OCI-LY1 (cell line): Measurements from ENCODE around the gene ATP11A.
"Not testable (repeated sequence)": the region's sequence is repeated elsewhere in the genome, so short reads cannot be mapped to it uniquely, and the experiment has no call there.

Source experiments
- H2AFZ ChIP-seq: fragments of 200-600 bp; sonication (generic), shearing (Covaris generic); 2 replicates; pipeline ENCODE4 v1.6.0; 2014; ENCODE audit warnings: antibody characterized with exemption, mild to moderate bottlenecking, low read length
- H3F3A ChIP-seq: fragments of 200-600 bp; sonication (generic), shearing (Covaris generic); 2 replicates; pipeline ENCODE4 v1.6.0; 2014; ENCODE audit warnings: mild to moderate bottlenecking, antibody characterized with exemption, low read length, moderate library complexity; ENCODE audit not compliant: insufficient read depth
- H3K27ac ChIP-seq: fragments of 200-600 bp; sonication (generic); 2 replicates; pipeline ENCODE4 v1.5.1; 2014; ENCODE audit warnings: low read length, mixed run types, mild to moderate bottlenecking, low read depth; ENCODE audit not compliant: poor library complexity, severe bottlenecking
- H3K27me3 ChIP-seq: fragments of 200-600 bp; sonication (generic); 2 replicates; pipeline ENCODE4 v1.6.0; 2014; ENCODE audit warnings: antibody characterized with exemption, mild to moderate bottlenecking, low read length, moderate library complexity; ENCODE audit not compliant: insufficient read depth
- H3K36me3 ChIP-seq: fragments of 200-600 bp; sonication (generic); 2 replicates; pipeline ENCODE4 v1.6.1; 2014; ENCODE audit warnings: mild to moderate bottlenecking, antibody characterized with exemption, low read length, moderate library complexity, mixed read lengths; ENCODE audit not compliant: insufficient read depth
- H3K4me1 ChIP-seq: fragments of 200-600 bp; sonication (generic); 2 replicates; pipeline ENCODE4 v1.5.1; 2014; ENCODE audit warnings: mild to moderate bottlenecking, low read length, moderate library complexity; ENCODE audit not compliant: insufficient read depth, severe bottlenecking
- H3K4me2 ChIP-seq: fragments of 200-600 bp; sonication (generic), shearing (Covaris generic); 2 replicates; pipeline ENCODE4 v1.6.1; 2014; ENCODE audit warnings: low read length
- H3K4me3 ChIP-seq: fragments of 200-600 bp; sonication (generic); 2 replicates; pipeline ENCODE4 v1.5.1; 2014; ENCODE audit warnings: low read length, low read depth, mild to moderate bottlenecking, mixed read lengths; ENCODE audit not compliant: poor library complexity, severe bottlenecking
- H3K79me2 ChIP-seq: fragments of 200-600 bp; shearing (Covaris generic); 2 replicates; pipeline ENCODE4 v1.6.1; 2016; ENCODE audit warnings: mixed run types, low read length, mixed read lengths; ENCODE audit not compliant: insufficient read depth
- H3K9ac ChIP-seq: fragments of 200-600 bp; sonication (generic), shearing (Covaris generic); 2 replicates; pipeline ENCODE4 v1.6.1; 2014; ENCODE audit warnings: mild to moderate bottlenecking, low read length, mixed read lengths
- H3K9me2 ChIP-seq: fragments of 200-600 bp; sonication (generic), shearing (Covaris generic); 2 replicates; pipeline ENCODE4 v1.6.1; 2014; ENCODE audit warnings: low read depth, mild to moderate bottlenecking, low read length, mixed read lengths
- H3K9me3 ChIP-seq: fragments of 200-600 bp; shearing (Covaris generic); 2 replicates; pipeline ENCODE4 v1.6.1; 2014; ENCODE audit warnings: low read length, mixed read lengths
- H4K20me1 ChIP-seq: fragments of 200-600 bp; sonication (generic), shearing (Covaris generic); 2 replicates; pipeline ENCODE4 v1.6.0; 2016; ENCODE audit warnings: mild to moderate bottlenecking, low read length; ENCODE audit not compliant: insufficient read depth
- EZH2 ChIP-seq: fragments of 200-600 bp; sonication (generic), shearing (Covaris generic); IDR thresholded peaks from 2 replicates; pipeline ENCODE4 v1.8.0; 2017; ENCODE audit warnings: borderline replicate concordance, mixed run types, mild to moderate bottlenecking, antibody characterized with exemption, low read length, moderate library complexity, mixed read lengths
- TF ChIP-seq, protein P1 (sequence below): fragments of 200-600 bp; sonication (generic), shearing (Covaris generic); IDR thresholded peaks from 2 replicates; pipeline ENCODE4 v1.5.1; 2017; ENCODE audit warnings: mild to moderate bottlenecking, antibody characterized with exemption, low read length, moderate library complexity, mixed read lengths

The ATP11A gene

DNA sequence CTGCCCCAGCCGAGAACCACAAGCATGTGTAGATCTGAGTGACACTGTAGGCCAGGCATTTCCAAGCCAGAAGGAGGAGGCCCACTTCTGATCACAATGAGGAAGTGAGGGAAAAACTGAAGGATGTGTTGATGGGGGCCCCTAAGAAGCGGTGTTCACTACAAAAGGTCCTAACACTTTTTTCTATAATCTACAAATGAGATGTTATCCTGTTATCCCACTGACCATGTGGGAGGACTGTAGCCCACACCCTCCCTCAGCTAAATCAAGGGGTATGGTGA lies 180.2 kb downstream of the ATP11A start:
- no peak overlapping the region for H3K4me2 ChIP-seq
- no peak overlapping the region for H3K4me3 ChIP-seq
- H3F3A ChIP-seq: no peaks in the 10 kb centered on the region
- H3K9me2 ChIP-seq: no peaks in the 10 kb centered on the region
- H3K79me2 ChIP-seq: no peaks in the 10 kb centered on the region
- H3K27ac ChIP-seq: no peak overlapping the region
- peaks cover 21% of the 10 kb centered on the region for H3K4me1 ChIP-seq
- H3K9ac ChIP-seq: no peak overlapping the region
- no peaks in the 10 kb centered on the region for H3K36me3 ChIP-seq
- H4K20me1 ChIP-seq: no peaks in the 10 kb centered on the region
- no peaks in the 10 kb centered on the region for H3K9me3 ChIP-seq
- H2AFZ ChIP-seq: no peak overlapping the region
- H3K27me3 ChIP-seq: no peaks in the 10 kb centered on the region
- TF ChIP-seq, protein P1, sequence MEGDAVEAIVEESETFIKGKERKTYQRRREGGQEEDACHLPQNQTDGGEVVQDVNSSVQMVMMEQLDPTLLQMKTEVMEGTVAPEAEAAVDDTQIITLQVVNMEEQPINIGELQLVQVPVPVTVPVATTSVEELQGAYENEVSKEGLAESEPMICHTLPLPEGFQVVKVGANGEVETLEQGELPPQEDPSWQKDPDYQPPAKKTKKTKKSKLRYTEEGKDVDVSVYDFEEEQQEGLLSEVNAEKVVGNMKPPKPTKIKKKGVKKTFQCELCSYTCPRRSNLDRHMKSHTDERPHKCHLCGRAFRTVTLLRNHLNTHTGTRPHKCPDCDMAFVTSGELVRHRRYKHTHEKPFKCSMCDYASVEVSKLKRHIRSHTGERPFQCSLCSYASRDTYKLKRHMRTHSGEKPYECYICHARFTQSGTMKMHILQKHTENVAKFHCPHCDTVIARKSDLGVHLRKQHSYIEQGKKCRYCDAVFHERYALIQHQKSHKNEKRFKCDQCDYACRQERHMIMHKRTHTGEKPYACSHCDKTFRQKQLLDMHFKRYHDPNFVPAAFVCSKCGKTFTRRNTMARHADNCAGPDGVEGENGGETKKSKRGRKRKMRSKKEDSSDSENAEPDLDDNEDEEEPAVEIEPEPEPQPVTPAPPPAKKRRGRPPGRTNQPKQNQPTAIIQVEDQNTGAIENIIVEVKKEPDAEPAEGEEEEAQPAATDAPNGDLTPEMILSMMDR: no peak
- TF ChIP-seq EZH2: no peak

DNA sequence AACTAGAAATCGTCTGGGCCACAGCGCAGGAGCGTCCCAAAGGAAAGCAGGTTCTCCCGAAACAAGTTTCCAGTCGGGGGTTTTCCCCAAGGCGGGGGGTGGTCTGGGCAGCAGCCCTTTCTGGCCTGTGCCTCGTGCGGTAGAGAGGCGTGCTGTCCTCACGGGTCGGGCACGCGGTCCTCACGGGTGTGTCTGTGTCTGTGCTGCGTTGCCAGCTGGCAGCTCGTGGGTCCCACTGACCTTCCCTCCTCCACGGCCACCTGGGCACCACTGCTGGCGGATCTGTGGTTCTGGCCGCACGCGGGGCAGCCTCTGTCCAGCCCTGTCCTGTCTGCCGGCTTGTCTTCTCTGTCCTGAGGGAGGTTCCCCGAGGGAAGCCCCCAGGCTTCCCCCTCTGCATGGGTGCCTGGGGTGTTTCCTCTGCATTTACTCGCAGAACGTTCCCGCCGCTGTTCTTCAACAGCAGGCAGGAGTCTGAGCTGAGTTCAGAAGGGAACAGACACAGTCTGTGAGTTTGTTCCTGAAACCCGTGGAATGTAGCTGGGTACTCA lies 181.0 kb downstream of the ATP11A start:
- Histone ChIP-seq H3F3A (no peaks in the 10 kb centered on the region), H4K20me1 (no peaks in the 10 kb centered on the region), H3K27ac (no peak overlapping the region), H3K36me3 (no peaks in the 10 kb centered on the region), H3K9me3 (no peaks in the 10 kb centered on the region), H3K4me1 (peaks cover 21% of the 10 kb centered on the region), H3K4me3 (no peak overlapping the region), H3K27me3 (no peaks in the 10 kb centered on the region), H3K9ac (no peak overlapping the region), H3K9me2 (no peaks in the 10 kb centered on the region), H2AFZ (no peak overlapping the region), H3K4me2 (no peak overlapping the region), H3K79me2 (no peaks in the 10 kb centered on the region)
- TF ChIP-seq, protein P1: no peak
- TF ChIP-seq EZH2: no peak

GRCh38 chr13:112871742-112872141 lies 181.9 kb downstream of the ATP11A start:
- Histone ChIP-seq H3F3A (no peaks in the 10 kb centered on the region), H3K9ac (no peak overlapping the region), H3K4me3 (no peak overlapping the region), H3K9me2 (no peaks in the 10 kb centered on the region), H2AFZ (no peak overlapping the region), H3K79me2 (no peaks in the 10 kb centered on the region), H3K4me1 (peaks cover 21% of the 10 kb centered on the region), H3K36me3 (no peaks in the 10 kb centered on the region), H3K27me3 (no peaks in the 10 kb centered on the region), H3K27ac (no peak overlapping the region), H3K4me2 (no peak overlapping the region; the same call in 1 of the 2 replicates), H3K9me3 (no peaks in the 10 kb centered on the region), H4K20me1 (no peaks in the 10 kb centered on the region)
- TF ChIP-seq EZH2: no peak
- TF ChIP-seq, protein P1: no peak

GRCh38 chr13:112872657-112873631 lies 183.1 kb downstream of the ATP11A start:
- H3K4me1 ChIP-seq: peaks cover 21% of the 10 kb centered on the region
- H3K27me3 ChIP-seq, H3F3A ChIP-seq, H4K20me1 ChIP-seq, H2AFZ ChIP-seq, H3K36me3 ChIP-seq, H3K9me3 ChIP-seq, H3K9me2 ChIP-seq, H3K79me2 ChIP-seq: not testable (repeated sequence)
- H3K4me3 ChIP-seq: peak overlapping the region; percentile 55
- peak overlapping the region; percentile 73 for H3K27ac ChIP-seq
- peak overlapping the region; percentile 39; the same call in 1 of the 2 replicates for H3K9ac ChIP-seq
- peak overlapping the region; percentile 65 for H3K4me2 ChIP-seq
